ENCODE results near the gene ANKMY1.

- TF ChIP-seq CTCF (IDR thresholded peaks at IDR 0.05; ENCODE audit: insufficient read depth, low read length) (no peak), GABPA (IDR thresholded peaks at IDR 0.05; ENCODE audit: low read depth) (no peak), POLR2AphosphoS5 (IDR thresholded peaks at IDR 0.05; ENCODE audit: low read depth) (no peak)
Measured at GRCh38 chr2:240578488-240578887, 20.7 kb upstream of the ANKMY1 start.
